ENCODE results near the gene ADARB2. TPM values are rescaled to one million over a fixed set of nuclear protein-coding genes. Genes with fewer than 3 reads are reported as not detected.

Gene ADARB2
- total RNA-seq, 2 experiments from 2014 or later: not detected

GRCh38 chr10:1736144-1736971 lies 967 bp downstream of the ADARB2 start:
- POLR2A ChIA-PET: no interaction called here
- CTCF ChIA-PET: no interaction called here

- POLR2A ChIA-PET: no interaction called here
- CTCF ChIA-PET: no interaction called here
These were observed 1.8 kb downstream of the ADARB2 start for GRCh38 chr10:1735562-1735961.

- ChIA-PET POLR2A (no interaction called here), CTCF (no interaction called here)
These were observed 3.0 kb downstream of the ADARB2 start for GRCh38 chr10:1734288-1734687.

- CTCF ChIA-PET: no interaction called here
- POLR2A ChIA-PET: no interaction called here
These were observed 3.6 kb downstream of the ADARB2 start for GRCh38 chr10:1733720-1734119.

- ChIA-PET POLR2A (no interaction called here), CTCF (interaction anchor here (0.7 kb wide), 1 partner anchor 464 kb away, joined by 3 read pairs; no protein-coding TSS in a partner anchor)
These were observed 4.7 kb downstream of the ADARB2 start for GRCh38 chr10:1732564-1732996.

- ChIA-PET POLR2A (no interaction called here), CTCF (no interaction called here)
These were observed 5.7 kb downstream of the ADARB2 start for GRCh38 chr10:1731592-1731991.

GRCh38 chr10:1729751-1730150 lies 7.6 kb downstream of the ADARB2 start:
- ChIA-PET POLR2A (no interaction called here), CTCF (no interaction called here)

- CTCF ChIA-PET: no interaction called here
- POLR2A ChIA-PET: no interaction called here
These were observed 10.5 kb downstream of the ADARB2 start for GRCh38 chr10:1726861-1727260.

- ChIA-PET POLR2A (no interaction called here), CTCF (no interaction called here)
These were observed 12.3 kb downstream of the ADARB2 start for GRCh38 chr10:1724921-1725488.

- POLR2A ChIA-PET: no interaction called here
- CTCF ChIA-PET: no interaction called here
These were observed 20.5 kb downstream of the ADARB2 start for GRCh38 chr10:1716839-1717238.

GRCh38 chr10:1715821-1716220 lies 21.5 kb downstream of the ADARB2 start:
- ChIA-PET POLR2A (no interaction called here), CTCF (no interaction called here)

- POLR2A ChIA-PET: no interaction called here
- CTCF ChIA-PET: interaction anchor here (0.7 kb wide), 1 partner anchor 983 kb away, joined by 3 read pairs; no protein-coding TSS in a partner anchor
These were observed 24.2 kb downstream of the ADARB2 start for GRCh38 chr10:1712944-1713671.

GRCh38 chr10:1712314-1712713 lies 25.0 kb downstream of the ADARB2 start:
- ChIA-PET CTCF (interaction anchor here (0.7 kb wide), 1 partner anchor 984 kb away, joined by 3 read pairs; no protein-coding TSS in a partner anchor), POLR2A (no interaction called here)

GRCh38 chr10:1709161-1709560 lies 28.2 kb downstream of the ADARB2 start:
- ChIA-PET POLR2A (no interaction called here), CTCF (no interaction called here)

GRCh38 chr10:1708746-1709145 lies 28.6 kb downstream of the ADARB2 start:
- ChIA-PET CTCF (no interaction called here), POLR2A (no interaction called here)

- ChIA-PET CTCF (no interaction called here), POLR2A (no interaction called here)
These were observed 30.6 kb downstream of the ADARB2 start for GRCh38 chr10:1706711-1707110.

- POLR2A ChIA-PET: no interaction called here
These were observed 31.1 kb downstream of the ADARB2 start for GRCh38 chr10:1706256-1706655.

GRCh38 chr10:1698185-1698584 lies 39.1 kb downstream of the ADARB2 start:
- ChIA-PET POLR2A (no interaction called here), CTCF (no interaction called here)

More at GRCh38 chr10:1706256-1706655, 31.1 kb downstream of the ADARB2 start:
- CTCF ChIA-PET: no interaction called here

- CTCF ChIA-PET: no interaction called here
- POLR2A ChIA-PET: no interaction called here
These were observed 41.2 kb downstream of the ADARB2 start for GRCh38 chr10:1696106-1696505.

- ChIA-PET POLR2A (no interaction called here), CTCF (no interaction called here)
These were observed 47.2 kb downstream of the ADARB2 start for GRCh38 chr10:1690086-1690485.

GRCh38 chr10:1688531-1688930 lies 48.8 kb downstream of the ADARB2 start:
- CTCF ChIA-PET: no interaction called here
- POLR2A ChIA-PET: no interaction called here

Data from activated CD8-positive, alpha-beta memory T cell treated with anti-CD3 and anti-CD28 coated beads for 36 hours (primary cell).